ENCODE measurements around the gene CEP126.

The CEP126 gene

DNA sequence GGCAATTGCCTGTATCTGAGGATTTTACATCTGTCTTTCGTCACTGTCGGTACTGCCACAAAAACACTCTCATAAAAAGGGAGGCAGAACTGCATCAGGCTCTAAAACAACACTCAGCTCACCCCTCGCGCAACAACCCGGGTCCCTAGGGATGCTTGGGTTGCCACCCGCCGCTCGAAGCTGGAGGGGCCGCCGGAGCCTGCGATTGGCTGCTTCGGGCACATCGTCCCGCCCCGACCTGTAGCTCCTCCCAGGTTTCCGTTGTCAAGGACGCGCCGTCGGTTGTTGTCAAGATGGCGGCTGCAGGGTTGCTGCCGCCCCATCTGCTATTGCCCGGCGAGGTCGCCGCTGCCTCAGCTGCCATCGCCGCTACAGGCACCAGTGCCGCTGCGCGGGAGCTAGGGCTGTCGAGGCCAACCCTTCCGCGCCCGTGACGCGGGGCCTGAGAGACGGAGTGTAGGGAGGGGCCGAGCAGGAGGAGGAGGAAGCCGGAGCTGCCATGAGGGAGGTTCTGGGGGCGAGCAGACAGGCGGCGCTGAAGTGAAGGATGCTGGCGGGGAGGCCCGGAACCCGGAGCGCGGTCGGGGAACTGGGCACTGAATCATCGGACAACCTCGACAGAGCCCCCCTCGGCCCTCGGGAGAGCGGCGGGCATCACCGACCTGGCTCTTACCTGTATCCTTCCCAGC is at the start of gene CEP126:
TSS of gene CEP126 (plus strand) at position 273 of the 689 bp plus-strand sequence. CDS start at position 548, 275 bp downstream.
- no peaks in the 10 kb centered on the region for H3K27me3 Mint-ChIP-seq (ENCODE audit: low read depth, poor library complexity)
- TF ChIP-seq, protein P1, sequence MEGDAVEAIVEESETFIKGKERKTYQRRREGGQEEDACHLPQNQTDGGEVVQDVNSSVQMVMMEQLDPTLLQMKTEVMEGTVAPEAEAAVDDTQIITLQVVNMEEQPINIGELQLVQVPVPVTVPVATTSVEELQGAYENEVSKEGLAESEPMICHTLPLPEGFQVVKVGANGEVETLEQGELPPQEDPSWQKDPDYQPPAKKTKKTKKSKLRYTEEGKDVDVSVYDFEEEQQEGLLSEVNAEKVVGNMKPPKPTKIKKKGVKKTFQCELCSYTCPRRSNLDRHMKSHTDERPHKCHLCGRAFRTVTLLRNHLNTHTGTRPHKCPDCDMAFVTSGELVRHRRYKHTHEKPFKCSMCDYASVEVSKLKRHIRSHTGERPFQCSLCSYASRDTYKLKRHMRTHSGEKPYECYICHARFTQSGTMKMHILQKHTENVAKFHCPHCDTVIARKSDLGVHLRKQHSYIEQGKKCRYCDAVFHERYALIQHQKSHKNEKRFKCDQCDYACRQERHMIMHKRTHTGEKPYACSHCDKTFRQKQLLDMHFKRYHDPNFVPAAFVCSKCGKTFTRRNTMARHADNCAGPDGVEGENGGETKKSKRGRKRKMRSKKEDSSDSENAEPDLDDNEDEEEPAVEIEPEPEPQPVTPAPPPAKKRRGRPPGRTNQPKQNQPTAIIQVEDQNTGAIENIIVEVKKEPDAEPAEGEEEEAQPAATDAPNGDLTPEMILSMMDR (IDR thresholded peaks at IDR 0.05): peak; percentile 7
- H3K4me3 Mint-ChIP-seq: peak within 1 kb of the TSS; percentile 93
- H3K27ac Mint-ChIP-seq: peak within 1 kb of the TSS; percentile 99
- H3K9me3 Mint-ChIP-seq: no peaks in the 10 kb centered on the region
- no peaks in the 10 kb centered on the region for H3K36me3 Mint-ChIP-seq (ENCODE audit: low read depth)
- DNase-seq: peak; percentile 98
- H3K4me1 Mint-ChIP-seq: peaks cover 57% of the 10 kb centered on the region

DNA sequence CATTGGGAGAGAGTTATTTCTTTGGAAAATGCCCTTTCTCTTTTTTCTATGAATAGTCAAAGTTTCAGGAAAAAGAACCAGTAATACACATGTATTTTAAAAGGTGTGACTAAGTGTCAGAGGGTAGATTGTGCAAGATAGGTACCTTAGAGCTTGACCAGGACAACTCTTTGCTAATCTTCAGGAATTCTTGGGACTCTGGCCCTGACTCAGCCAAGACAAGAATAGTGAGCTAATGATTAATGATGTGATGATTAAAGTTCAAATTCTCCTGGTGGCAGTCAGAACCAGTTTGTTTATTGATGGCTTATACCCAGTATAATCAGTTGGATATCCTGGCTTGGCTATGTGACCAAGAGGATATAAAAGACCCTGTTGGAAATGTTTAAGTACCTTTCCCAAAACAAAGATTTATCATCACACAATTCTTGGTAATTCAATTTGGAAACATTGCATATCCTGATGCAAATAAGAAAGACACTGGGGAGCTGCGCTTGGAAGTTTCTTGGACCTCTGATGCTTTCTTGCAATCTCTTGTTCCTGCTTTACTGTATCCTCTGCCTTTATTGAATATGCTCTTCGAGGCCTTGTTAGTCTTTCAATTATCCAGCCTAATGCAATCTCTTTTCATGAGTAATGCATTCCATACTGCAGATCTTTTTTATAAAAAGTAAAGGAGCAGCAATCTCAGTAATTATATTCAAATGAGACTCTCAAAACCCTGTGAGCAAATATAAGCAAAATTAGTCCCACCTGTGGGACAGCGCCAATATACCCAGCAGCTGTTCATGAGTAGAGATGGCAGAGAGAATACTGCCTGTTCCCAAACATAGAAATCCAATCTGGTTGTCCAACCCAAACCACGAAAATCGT is 48.0 kb upstream of the CEP126 start:
- TF ChIP-seq, protein P1 (IDR thresholded peaks at IDR 0.05): no peak
- Mint-ChIP-seq H3K9me3 (peaks cover 24% of the 10 kb centered on the region), H3K36me3 (ENCODE audit: low read depth) (peaks cover 11% of the 10 kb centered on the region), H3K27me3 (ENCODE audit: low read depth, poor library complexity) (peaks cover 2% of the 10 kb centered on the region), H3K4me1 (peaks cover 6% of the 10 kb centered on the region), H3K4me3 (no peak overlapping the region), H3K27ac (no peak overlapping the region)
- DNase-seq: no peak

- Mint-ChIP-seq H3K4me1 (no peaks in the 10 kb centered on the region), H3K4me3 (no peak overlapping the region), H3K36me3 (ENCODE audit: low read depth) (peaks cover 11% of the 10 kb centered on the region), H3K27ac (no peak overlapping the region), H3K9me3 (peaks cover 24% of the 10 kb centered on the region), H3K27me3 (ENCODE audit: low read depth, poor library complexity) (peaks cover 2% of the 10 kb centered on the region)
- TF ChIP-seq, protein P1 (IDR thresholded peaks at IDR 0.05): no peak
- no peak for DNase-seq
Measured at GRCh38 chr11:101867951-101868350, 46.9 kb upstream of the CEP126 start.

DNA sequence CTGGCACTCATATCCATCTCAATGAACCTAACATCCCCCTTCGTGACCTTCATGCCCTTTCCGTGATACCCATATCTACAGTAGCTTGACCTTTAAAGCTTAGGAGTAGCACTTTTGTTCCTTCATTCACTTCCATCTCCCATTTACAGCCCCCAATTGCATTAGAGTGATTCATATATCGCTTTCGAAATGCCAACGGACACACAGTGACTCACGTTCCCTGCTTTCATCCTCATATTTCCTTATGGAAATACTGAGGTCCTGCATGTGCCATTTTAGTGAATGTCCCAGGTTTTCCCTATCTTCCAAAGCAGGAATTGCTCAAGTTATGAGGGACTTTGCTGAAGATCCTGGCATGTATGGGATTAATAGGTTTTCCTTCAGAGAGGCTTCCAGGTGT is 44.3 kb upstream of the CEP126 start:
- H3K27ac Mint-ChIP-seq: no peak overlapping the region
- no peak overlapping the region for H3K4me3 Mint-ChIP-seq
- H3K36me3 Mint-ChIP-seq (ENCODE audit: low read depth): no peaks in the 10 kb centered on the region
- no peaks in the 10 kb centered on the region for H3K4me1 Mint-ChIP-seq
- no peak for DNase-seq
- peaks cover 17% of the 10 kb centered on the region for H3K9me3 Mint-ChIP-seq
- H3K27me3 Mint-ChIP-seq (ENCODE audit: low read depth, poor library complexity): peaks cover 2% of the 10 kb centered on the region
- TF ChIP-seq, protein P1 (IDR thresholded peaks at IDR 0.05): no peak

- peaks cover 2% of the 10 kb centered on the region for H3K27me3 Mint-ChIP-seq (ENCODE audit: low read depth, poor library complexity)
- H3K4me1 Mint-ChIP-seq: no peaks in the 10 kb centered on the region
- H3K9me3 Mint-ChIP-seq: peaks cover 17% of the 10 kb centered on the region
- H3K4me3 Mint-ChIP-seq: no peak overlapping the region
- DNase-seq: no peak
- TF ChIP-seq, protein P1 (IDR thresholded peaks at IDR 0.05): no peak
- H3K27ac Mint-ChIP-seq: no peak overlapping the region
- no peaks in the 10 kb centered on the region for H3K36me3 Mint-ChIP-seq (ENCODE audit: low read depth)
Measured at GRCh38 chr11:101872171-101872882, 42.5 kb upstream of the CEP126 start.
